Sigmoid colon (tissue), 4 donors: ENCODE data around the gene SLC7A14.

ENCODE experiments used
- EP300 ChIP-seq, 4 donors: sonication (generic); formaldehyde crosslinking; IDR thresholded peaks; one replicate each; pipeline ENCODE4 v1.6.1; 2017; ENCODE audit warnings: antibody characterized with exemption in 4 of 4
- POLR2A ChIP-seq, 2 donors: fragments of 450-650 bp; IDR thresholded peaks; one replicate each; pipeline ENCODE4 v1.6.1; 2016; ENCODE audit warnings: antibody characterized with exemption in 2 of 2, mild to moderate bottlenecking in 2 of 2, moderate library complexity in 2 of 2
- POLR2AphosphoS5 ChIP-seq, 4 donors: sonication (generic); formaldehyde crosslinking; IDR thresholded peaks; one replicate each; pipeline ENCODE4 v1.6.1; 2017; ENCODE audit warnings: antibody characterized with exemption in 4 of 4
- TF ChIP-seq, protein P1 (sequence below), 4 experiments: fragments of 450-650 bp in 3 of 4; fragments of 200-600 bp in 1 of 4; IDR thresholded peaks; one replicate each; pipeline ENCODE4 v1.5.1; 2016 to 2019; ENCODE audit warnings: antibody characterized with exemption in 4 of 4, mild to moderate bottlenecking in 3 of 4, moderate library complexity in 2 of 4

GRCh38 chr3:170423001-170423615 lies 162.8 kb downstream of the SLC7A14 start:
- TF ChIP-seq, protein P1, sequence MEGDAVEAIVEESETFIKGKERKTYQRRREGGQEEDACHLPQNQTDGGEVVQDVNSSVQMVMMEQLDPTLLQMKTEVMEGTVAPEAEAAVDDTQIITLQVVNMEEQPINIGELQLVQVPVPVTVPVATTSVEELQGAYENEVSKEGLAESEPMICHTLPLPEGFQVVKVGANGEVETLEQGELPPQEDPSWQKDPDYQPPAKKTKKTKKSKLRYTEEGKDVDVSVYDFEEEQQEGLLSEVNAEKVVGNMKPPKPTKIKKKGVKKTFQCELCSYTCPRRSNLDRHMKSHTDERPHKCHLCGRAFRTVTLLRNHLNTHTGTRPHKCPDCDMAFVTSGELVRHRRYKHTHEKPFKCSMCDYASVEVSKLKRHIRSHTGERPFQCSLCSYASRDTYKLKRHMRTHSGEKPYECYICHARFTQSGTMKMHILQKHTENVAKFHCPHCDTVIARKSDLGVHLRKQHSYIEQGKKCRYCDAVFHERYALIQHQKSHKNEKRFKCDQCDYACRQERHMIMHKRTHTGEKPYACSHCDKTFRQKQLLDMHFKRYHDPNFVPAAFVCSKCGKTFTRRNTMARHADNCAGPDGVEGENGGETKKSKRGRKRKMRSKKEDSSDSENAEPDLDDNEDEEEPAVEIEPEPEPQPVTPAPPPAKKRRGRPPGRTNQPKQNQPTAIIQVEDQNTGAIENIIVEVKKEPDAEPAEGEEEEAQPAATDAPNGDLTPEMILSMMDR (IDR thresholded peaks at IDR 0.05), result no peak
- TF ChIP-seq POLR2A (IDR thresholded peaks at IDR 0.05) (no peak), POLR2AphosphoS5 (IDR thresholded peaks at IDR 0.05) (no peak), EP300 (IDR thresholded peaks at IDR 0.05) (no peak)
